Anterior cingulate cortex (tissue), 58 donors: ENCODE measurements around the gene HNRNPF.

Experiments used
- DNase-seq, 58 donors: peaks; one replicate each; lab custom pipeline; 2025; lab: John Stamatoyannopoulos, UW

HNRNPF gene

DNA sequence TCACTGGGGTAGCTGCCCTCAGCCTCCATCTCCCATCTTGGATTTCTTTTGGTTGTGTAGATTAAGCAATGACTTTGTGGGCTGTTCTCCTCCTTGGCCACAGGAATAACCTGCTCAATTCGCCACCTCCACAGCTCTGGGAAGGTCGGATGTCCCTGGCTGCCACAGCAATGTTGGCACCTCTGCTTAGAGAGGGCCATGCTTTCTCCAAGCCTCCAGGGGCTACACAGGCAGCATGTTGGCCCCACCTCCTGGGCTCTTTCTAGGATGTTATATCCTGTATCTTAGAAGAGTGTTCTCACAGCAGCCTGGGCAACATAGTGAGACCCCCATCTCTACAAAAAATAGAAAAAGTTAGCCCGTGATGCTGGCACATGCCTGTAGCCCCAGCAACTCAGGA lies 72.9 kb downstream of the HNRNPF start:
- DNase-seq, result no peak
